Measurements from ENCODE around the gene KRT10. TPM values are rescaled to one million over a fixed set of nuclear protein-coding genes. Genes with fewer than 3 reads are reported as not detected.

The KRT10 gene
- total RNA-seq, 1 experiment from 2014 or later, result 28.4 TPM

DNA sequence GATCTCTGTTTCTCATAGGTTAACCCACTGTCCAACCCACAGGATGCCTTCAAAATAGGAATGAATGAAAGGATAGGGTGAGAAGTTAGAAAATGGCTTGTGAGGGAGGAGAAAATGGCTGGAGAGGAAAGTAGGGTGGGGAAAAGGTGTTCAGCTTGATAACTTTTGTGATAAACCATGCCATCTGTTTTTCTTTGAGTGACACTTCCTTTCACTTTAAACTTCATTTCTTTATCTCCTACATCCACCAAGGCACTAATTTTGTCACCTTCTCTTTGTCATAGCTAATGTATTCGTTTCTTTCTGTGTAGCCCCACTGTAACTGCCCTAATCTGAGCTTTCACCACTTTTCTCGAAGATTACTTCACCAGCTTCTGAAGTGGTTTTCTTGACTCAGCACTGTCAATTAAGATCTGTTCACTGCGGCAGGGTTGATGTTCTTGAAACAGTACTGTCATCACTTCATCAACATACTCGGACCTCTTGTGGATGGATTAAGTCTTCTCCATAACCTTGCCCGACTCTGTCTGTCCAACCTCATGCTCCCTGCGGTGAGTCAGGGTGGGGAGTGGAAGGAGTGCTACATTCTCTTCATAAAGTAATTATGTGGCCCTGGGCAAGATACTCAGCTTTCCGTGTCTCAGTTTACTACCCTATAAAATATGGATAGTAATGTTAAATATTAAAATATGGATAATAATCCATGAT lies 5.5 kb upstream of the KRT10 start:
- no peak overlapping the region for H2BK20ac ChIP-seq (ENCODE audit: low read depth, low read length, poor library complexity, severe bottlenecking)
- H3K56ac ChIP-seq (ENCODE audit: insufficient read length, low read depth, low read length), result no peak overlapping the region
- H3T11ph ChIP-seq (ENCODE audit: low read length), result no peak overlapping the region
- H2AK5ac ChIP-seq (ENCODE audit: insufficient read length, low read length), result no peak overlapping the region
- H3K79me1 ChIP-seq (ENCODE audit: insufficient read depth, low read depth, low read length, poor library complexity, severe bottlenecking), result no peaks in the 10 kb centered on the region
- H3K9me3 ChIP-seq (ENCODE audit: control insufficient read depth, low read depth, low read length), result no peaks in the 10 kb centered on the region
- H3K4me1 Mint-ChIP-seq, result peaks cover 5 to 8% of the 10 kb centered on the region in 2 experiments
- H3K79me2 ChIP-seq (ENCODE audit: insufficient read depth, low read length), result no peaks in the 10 kb centered on the region
- no peak overlapping the region for H4K8ac ChIP-seq (replicated peaks; ENCODE audit: insufficient read length, low read depth, low read length)
- no peak overlapping the region for H3K4ac ChIP-seq (ENCODE audit: low read depth, low read length)
- H3K27me3 Mint-ChIP-seq (ENCODE audit: low read depth), result peaks cover 93% of the 10 kb centered on the region
- WGBS (ENCODE audit: extremely low coverage, insufficient read length, low lambda C conversion rate), result no CpG with 5 or more reads among the region's 7 CpGs
- no peak overlapping the region for H3K23ac ChIP-seq (ENCODE audit: insufficient read length, low read depth, low read length)
- no peak overlapping the region for H3K4me3 Mint-ChIP-seq
- no peak overlapping the region for H3K27ac ChIP-seq (ENCODE audit: insufficient read length, low read depth, low read length)
- H2BK5ac ChIP-seq (ENCODE audit: insufficient read length, low read length), result no peak overlapping the region
- H2BK12ac ChIP-seq (ENCODE audit: insufficient read length, low read depth, low read length), result no peak overlapping the region
- H2BK15ac ChIP-seq (ENCODE audit: low read depth, low read length), result no peak overlapping the region
- no peaks in the 10 kb centered on the region for H3K4me1 ChIP-seq (ENCODE audit: insufficient read depth, low read length)
- no peaks in the 10 kb centered on the region for H4K20me1 ChIP-seq (ENCODE audit: control insufficient read depth, insufficient read depth, insufficient read length)
- no peak overlapping the region for H4K91ac ChIP-seq (ENCODE audit: insufficient read length, low read depth, low read length)
- H3K27me3 ChIP-seq (ENCODE audit: insufficient read depth, low read length), result no peaks in the 10 kb centered on the region; the same call in 1 of the 2 replicates
- H2BK120ac ChIP-seq (ENCODE audit: low read depth, low read length, poor library complexity, severe bottlenecking), result no peak overlapping the region
- H3K18ac ChIP-seq (ENCODE audit: insufficient read length, low read depth, low read length), result no peak overlapping the region
- no peaks in the 10 kb centered on the region for H3K23me2 ChIP-seq (ENCODE audit: insufficient read length, low read depth, low read length, poor library complexity, severe bottlenecking)
- no peak for DNase-seq
- H3K14ac ChIP-seq (ENCODE audit: insufficient read depth, low read length), result no peak overlapping the region
- no peak overlapping the region for H3K4me2 ChIP-seq (ENCODE audit: insufficient read depth, insufficient read length, low read length)
- no peak overlapping the region for H3K27ac Mint-ChIP-seq
- H3K36me3 Mint-ChIP-seq (ENCODE audit: insufficient read depth in 1 of 3, low read depth in 3 of 3), result no peaks in the 10 kb centered on the region
- no peak overlapping the region for H4K5ac ChIP-seq (ENCODE audit: insufficient read length, low read depth, low read length)
- no peak overlapping the region for H3K9ac ChIP-seq (ENCODE audit: extremely low read depth, insufficient read length, low read length)
- H3K9me3 Mint-ChIP-seq, result no peaks in the 10 kb centered on the region
- H2AFZ ChIP-seq (ENCODE audit: low read length), result no peak overlapping the region
- TF ChIP-seq, protein P1, sequence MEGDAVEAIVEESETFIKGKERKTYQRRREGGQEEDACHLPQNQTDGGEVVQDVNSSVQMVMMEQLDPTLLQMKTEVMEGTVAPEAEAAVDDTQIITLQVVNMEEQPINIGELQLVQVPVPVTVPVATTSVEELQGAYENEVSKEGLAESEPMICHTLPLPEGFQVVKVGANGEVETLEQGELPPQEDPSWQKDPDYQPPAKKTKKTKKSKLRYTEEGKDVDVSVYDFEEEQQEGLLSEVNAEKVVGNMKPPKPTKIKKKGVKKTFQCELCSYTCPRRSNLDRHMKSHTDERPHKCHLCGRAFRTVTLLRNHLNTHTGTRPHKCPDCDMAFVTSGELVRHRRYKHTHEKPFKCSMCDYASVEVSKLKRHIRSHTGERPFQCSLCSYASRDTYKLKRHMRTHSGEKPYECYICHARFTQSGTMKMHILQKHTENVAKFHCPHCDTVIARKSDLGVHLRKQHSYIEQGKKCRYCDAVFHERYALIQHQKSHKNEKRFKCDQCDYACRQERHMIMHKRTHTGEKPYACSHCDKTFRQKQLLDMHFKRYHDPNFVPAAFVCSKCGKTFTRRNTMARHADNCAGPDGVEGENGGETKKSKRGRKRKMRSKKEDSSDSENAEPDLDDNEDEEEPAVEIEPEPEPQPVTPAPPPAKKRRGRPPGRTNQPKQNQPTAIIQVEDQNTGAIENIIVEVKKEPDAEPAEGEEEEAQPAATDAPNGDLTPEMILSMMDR (conservative IDR thresholded peaks at IDR 0.05), result no peak

Measured in H9 (cell line).